Hepatocyte (in vitro differentiated cells): Measurements from ENCODE around the gene DNAJC1.
"Not testable (repeated sequence)": the region's sequence is repeated elsewhere in the genome, so short reads cannot be mapped to it uniquely, and the experiment has no call there.

Source experiments
- EZH2 ChIP-seq: fragments of 200-600 bp; sonication (generic); IDR thresholded peaks from 2 replicates; pipeline ENCODE4 v1.6.1; 2016; ENCODE audit warnings: antibody characterized with exemption, mild to moderate bottlenecking, borderline replicate concordance
- TF ChIP-seq, protein P1 (sequence below): fragments of 200-600 bp; sonication (generic); IDR thresholded peaks from 2 replicates; pipeline ENCODE4 v1.5.1; 2016; ENCODE audit warnings: antibody characterized with exemption, mild to moderate bottlenecking; ENCODE audit not compliant: poor library complexity

DNA sequence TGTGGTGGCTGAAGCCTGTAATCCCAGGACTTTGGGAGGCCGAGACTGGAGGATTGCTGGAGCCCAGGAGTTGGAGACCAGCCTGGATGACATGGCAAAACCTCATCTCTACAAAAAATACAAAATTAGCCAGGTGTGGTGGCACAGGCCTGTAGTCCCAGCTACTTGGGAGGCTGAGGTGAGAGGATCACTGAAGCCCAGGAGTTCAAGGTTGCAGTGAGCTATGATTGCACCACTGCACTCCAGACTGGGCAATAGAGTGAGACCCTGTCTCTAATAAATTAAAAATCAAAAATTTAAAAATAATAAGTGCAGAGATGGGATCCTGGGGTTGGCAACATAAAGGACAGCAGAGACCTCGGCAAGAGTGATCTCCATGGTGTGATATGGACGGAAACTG lies 17.6 kb upstream of the DNAJC1 start:
- TF ChIP-seq, protein P1, sequence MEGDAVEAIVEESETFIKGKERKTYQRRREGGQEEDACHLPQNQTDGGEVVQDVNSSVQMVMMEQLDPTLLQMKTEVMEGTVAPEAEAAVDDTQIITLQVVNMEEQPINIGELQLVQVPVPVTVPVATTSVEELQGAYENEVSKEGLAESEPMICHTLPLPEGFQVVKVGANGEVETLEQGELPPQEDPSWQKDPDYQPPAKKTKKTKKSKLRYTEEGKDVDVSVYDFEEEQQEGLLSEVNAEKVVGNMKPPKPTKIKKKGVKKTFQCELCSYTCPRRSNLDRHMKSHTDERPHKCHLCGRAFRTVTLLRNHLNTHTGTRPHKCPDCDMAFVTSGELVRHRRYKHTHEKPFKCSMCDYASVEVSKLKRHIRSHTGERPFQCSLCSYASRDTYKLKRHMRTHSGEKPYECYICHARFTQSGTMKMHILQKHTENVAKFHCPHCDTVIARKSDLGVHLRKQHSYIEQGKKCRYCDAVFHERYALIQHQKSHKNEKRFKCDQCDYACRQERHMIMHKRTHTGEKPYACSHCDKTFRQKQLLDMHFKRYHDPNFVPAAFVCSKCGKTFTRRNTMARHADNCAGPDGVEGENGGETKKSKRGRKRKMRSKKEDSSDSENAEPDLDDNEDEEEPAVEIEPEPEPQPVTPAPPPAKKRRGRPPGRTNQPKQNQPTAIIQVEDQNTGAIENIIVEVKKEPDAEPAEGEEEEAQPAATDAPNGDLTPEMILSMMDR, result not testable (repeated sequence)
- not testable (repeated sequence) for TF ChIP-seq EZH2
